Stimulated activated CD4-positive, alpha-beta T cell treated with anti-CD3 and anti-CD28 coated beads, Interleukin-2, amount 100 ng/mL, for 4 hours (primary cell): ENCODE data around the gene NUDT7.

Experiments used
- DNase-seq: peaks from one replicate; pipeline ENCODE4 v3.0.0-alpha.2; 2020; ENCODE audit warnings: low read depth

The NUDT7 gene

GRCh38 chr16:77780378-77780837 lies 58.1 kb downstream of the NUDT7 start:
- DNase-seq = no peak

GRCh38 chr16:77781091-77781490 lies 58.8 kb downstream of the NUDT7 start:
- no peak for DNase-seq

GRCh38 chr16:77782694-77783093 lies 60.4 kb downstream of the NUDT7 start:
- no peak for DNase-seq

- no peak for DNase-seq
Measured at GRCh38 chr16:77784441-77785372, 62.4 kb downstream of the NUDT7 start.

GRCh38 chr16:77785373-77785764 lies 63.1 kb downstream of the NUDT7 start:
- no peak for DNase-seq

- no peak for DNase-seq
Measured at GRCh38 chr16:77786186-77786847, 64.0 kb downstream of the NUDT7 start.

GRCh38 chr16:77787452-77787851 lies 65.1 kb downstream of the NUDT7 start:
- no peak for DNase-seq

- no peak for DNase-seq
Measured at GRCh38 chr16:77788181-77789084, 66.1 kb downstream of the NUDT7 start, which contains the start of gene VAT1L. TSS of gene VAT1L (plus strand) at chr16:77788564. CDS start at chr16:77788683, 119 bp downstream.

GRCh38 chr16:77789085-77790008 lies 67.0 kb downstream of the NUDT7 start:
- DNase-seq = no peak

- no peak for DNase-seq
Measured at GRCh38 chr16:77790009-77790372, 67.7 kb downstream of the NUDT7 start.

GRCh38 chr16:77790912-77791311 lies 68.6 kb downstream of the NUDT7 start:
- DNase-seq = no peak
